Activated T-helper 17 cell treated with anti-CD3 and anti-CD28 coated beads, Interleukin-2, amount 50 U/mL, for 72 hours (primary cell): Measurements from ENCODE around the gene CD164L2. TPM values are rescaled to one million over a fixed set of nuclear protein-coding genes. Genes with fewer than 3 reads are reported as not detected.

Experiments
- ATAC-seq: fragments of 150-1000 bp; cut with Tn5 transposase; replicated peaks from 2 replicates; pipeline ENCODE4 v1.10.0; 2021; ENCODE audit warnings: mild to moderate bottlenecking, moderate library complexity
- H3K27ac Mint-ChIP-seq: one replicate; pipeline ENCODE4 v1.8.0; 2022; ENCODE audit warnings: mixed read lengths
- H3K27me3 Mint-ChIP-seq: one replicate; pipeline ENCODE4 v1.8.0; 2022; ENCODE audit warnings: mixed read lengths
- H3K36me3 Mint-ChIP-seq: one replicate; pipeline ENCODE4 v1.8.0; 2022; ENCODE audit warnings: low read depth, mild to moderate bottlenecking, mixed read lengths
- H3K4me1 Mint-ChIP-seq: one replicate; pipeline ENCODE4 v1.8.0; 2022; ENCODE audit warnings: mixed read lengths
- H3K4me3 Mint-ChIP-seq: one replicate; pipeline ENCODE4 v1.8.0; 2022; ENCODE audit warnings: mild to moderate bottlenecking, mixed read lengths
- H3K9me3 Mint-ChIP-seq: one replicate; pipeline ENCODE4 v1.8.0; 2022; ENCODE audit warnings: mixed read lengths
- total RNA-seq, 2 donors: library from RNA; stranded (reverse); gene quantifications; one replicate each; pipeline ENCODE4 v1.2.3, GENCODE V29; 2022

CD164L2 gene
- total RNA-seq, 2 donors from 2014 or later: not detected

DNA sequence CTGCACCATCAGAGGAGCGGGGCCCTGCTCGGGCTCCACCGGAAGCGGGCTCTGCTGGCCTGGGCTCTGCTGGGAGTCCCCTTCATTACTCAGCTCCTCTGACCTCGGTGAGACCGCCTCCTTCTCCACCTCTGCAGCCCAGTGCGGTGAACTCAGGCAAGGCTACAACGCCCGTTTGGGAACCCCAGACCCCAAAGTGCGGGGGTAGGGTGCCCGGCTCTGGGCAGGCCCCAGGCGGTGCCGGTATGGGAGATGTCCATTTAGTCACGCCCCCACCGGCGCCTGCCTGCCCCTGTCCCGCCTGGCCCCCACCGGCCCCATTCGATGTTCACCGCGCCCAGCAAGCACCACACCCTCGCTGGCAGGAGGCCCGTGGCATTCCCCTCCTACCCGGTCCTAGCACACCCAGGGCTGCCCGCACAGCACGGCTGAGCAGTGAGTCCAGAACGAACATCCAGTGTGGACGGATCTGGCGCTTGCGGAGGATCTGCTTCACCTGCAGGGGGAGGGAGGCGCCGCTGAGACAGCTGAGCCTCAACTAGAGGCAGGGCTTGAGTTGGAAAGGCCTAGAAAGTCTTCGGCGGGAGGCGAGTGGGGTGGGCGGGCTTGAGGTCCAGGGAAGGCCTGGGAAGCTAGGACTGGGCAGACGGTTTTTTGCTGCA, 26.4 kb downstream of the CD164L2 start:
- Mint-ChIP-seq H3K9me3 (no peaks in the 10 kb centered on the region), H3K27ac (peak overlapping the region; percentile 76), H3K27me3 (no peaks in the 10 kb centered on the region), H3K4me3 (peak overlapping the region; percentile 71), H3K36me3 (no peaks in the 10 kb centered on the region), H3K4me1 (peaks cover 7% of the 10 kb centered on the region)
- peak; percentile 70 for ATAC-seq

DNA sequence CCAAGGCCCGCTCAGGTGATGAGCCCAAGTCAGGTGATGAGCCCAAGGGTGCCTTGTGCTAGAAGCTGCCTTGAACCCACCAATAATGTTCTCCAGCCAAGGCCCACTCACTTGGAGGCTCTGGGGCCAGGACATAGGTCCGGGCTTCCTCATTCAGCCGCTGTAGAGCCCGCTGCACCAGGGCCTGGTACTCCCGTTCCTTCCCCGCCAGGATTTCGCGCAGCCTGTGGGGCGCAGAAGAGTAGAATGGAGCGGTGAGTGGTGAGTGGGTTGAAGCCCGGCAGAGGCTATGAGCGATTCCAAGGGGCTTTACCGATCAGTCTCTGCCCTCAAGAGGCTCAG, 26.9 kb downstream of the CD164L2 start:
- no peak for ATAC-seq
- peak overlapping the region; percentile 65 for H3K27ac Mint-ChIP-seq

GRCh38 chr1:27355683-27356082, 27.4 kb downstream of the CD164L2 start:
- Mint-ChIP-seq H3K9me3 (no peaks in the 10 kb centered on the region), H3K27me3 (no peaks in the 10 kb centered on the region), H3K4me1 (peaks cover 7% of the 10 kb centered on the region), H3K36me3 (no peaks in the 10 kb centered on the region), H3K4me3 (peak overlapping the region; percentile 71), H3K27ac (peak overlapping the region; percentile 12)
- no peak for ATAC-seq

More for the DNA sequence above, 26.9 kb downstream of the CD164L2 start:
- no peaks in the 10 kb centered on the region for H3K36me3 Mint-ChIP-seq
- H3K27me3 Mint-ChIP-seq: no peaks in the 10 kb centered on the region
- H3K4me3 Mint-ChIP-seq: peak overlapping the region; percentile 71
- H3K9me3 Mint-ChIP-seq: no peaks in the 10 kb centered on the region
- peaks cover 7% of the 10 kb centered on the region for H3K4me1 Mint-ChIP-seq

GRCh38 chr1:27353629-27354028, 29.5 kb downstream of the CD164L2 start:
- Mint-ChIP-seq H3K27ac (no peak overlapping the region), H3K9me3 (no peaks in the 10 kb centered on the region), H3K4me3 (no peak overlapping the region), H3K4me1 (no peaks in the 10 kb centered on the region), H3K36me3 (no peaks in the 10 kb centered on the region), H3K27me3 (no peaks in the 10 kb centered on the region)
- ATAC-seq: no peak

- Mint-ChIP-seq H3K9me3 (no peaks in the 10 kb centered on the region), H3K4me3 (no peak overlapping the region), H3K36me3 (no peaks in the 10 kb centered on the region), H3K27ac (no peak overlapping the region), H3K27me3 (no peaks in the 10 kb centered on the region), H3K4me1 (no peaks in the 10 kb centered on the region)
- no peak for ATAC-seq
These were observed 30.0 kb downstream of the CD164L2 start for GRCh38 chr1:27353166-27353565.

DNA sequence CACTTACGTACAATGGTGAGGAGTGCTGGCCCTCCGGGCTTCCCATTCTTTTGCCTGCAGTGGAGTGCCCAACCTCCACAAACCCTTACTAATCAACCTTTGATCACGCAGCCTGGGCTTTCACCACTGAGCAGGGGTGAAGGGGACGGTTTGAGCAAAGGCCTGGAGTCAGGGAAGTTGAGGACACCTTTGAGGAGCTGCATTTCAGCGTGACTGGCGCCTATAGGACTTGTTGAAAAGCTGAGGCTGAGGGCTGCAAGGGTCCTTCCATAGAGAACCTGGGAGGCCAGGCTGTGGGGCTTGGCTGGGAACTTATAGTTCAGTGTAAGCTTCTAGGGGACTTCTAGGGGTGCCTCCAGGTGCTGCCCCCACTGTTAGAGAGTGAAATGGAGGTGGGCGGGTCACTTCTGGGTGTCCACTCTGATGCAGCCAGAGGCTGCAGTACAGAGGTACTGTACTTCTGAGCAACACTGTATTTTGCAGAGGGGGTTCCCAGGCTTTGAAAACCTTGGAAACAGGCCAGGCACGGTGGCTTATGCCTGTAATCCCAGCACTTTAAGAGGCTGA, 31.5 kb downstream of the CD164L2 start:
- ATAC-seq: no peak
- H3K4me1 Mint-ChIP-seq: peaks cover 5% of the 10 kb centered on the region

DNA sequence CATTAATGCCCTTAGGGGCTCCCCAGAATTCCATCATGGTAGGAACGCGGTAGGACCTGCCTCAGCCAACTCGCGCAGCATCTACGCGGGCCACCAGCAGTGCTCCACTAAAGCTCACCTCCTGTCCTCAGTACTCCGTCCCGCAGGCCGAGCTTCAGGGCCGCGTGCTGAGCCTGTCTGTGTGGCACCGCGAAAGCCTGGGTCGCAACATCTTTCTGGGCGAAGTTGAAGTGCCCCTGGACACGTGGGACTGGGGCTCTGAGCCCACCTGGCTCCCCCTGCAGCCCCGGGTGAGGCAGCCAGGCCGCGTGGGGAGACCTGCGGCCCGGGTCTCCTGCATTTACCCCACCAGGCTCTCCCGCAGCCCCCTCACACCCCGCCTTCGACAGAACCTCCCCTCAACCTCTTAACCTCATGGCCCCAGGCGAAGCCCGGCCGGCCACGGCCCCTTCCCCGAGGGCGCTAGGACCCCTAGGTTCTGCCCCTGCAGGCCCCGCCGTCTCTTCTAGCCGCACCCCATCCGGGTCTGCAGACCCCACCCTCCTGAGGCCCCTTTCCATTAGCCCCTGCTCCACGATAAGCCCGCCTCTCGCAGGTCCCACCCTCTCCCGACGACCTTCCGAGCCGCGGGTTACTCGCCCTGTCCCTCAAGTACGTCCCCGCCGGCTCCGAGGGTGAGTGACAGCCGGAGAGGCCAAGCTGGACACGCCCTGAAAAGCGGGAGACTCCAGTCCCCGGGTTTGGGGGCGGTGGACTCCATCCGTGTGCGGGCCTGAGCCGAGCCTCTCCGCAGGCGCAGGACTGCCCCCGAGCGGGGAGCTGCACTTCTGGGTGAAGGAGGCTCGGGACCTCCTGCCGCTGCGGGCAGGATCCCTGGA, 32.2 kb downstream of the CD164L2 start:
- Mint-ChIP-seq H3K4me3 (no peak overlapping the region), H3K36me3 (peaks cover 5% of the 10 kb centered on the region), H3K4me1 (peaks cover 10% of the 10 kb centered on the region), H3K27me3 (no peaks in the 10 kb centered on the region), H3K27ac (no peak overlapping the region), H3K9me3 (no peaks in the 10 kb centered on the region)
- ATAC-seq: no peak

More for the DNA sequence above, 31.5 kb downstream of the CD164L2 start:
- Mint-ChIP-seq H3K27me3 (no peaks in the 10 kb centered on the region), H3K27ac (no peak overlapping the region), H3K4me3 (no peak overlapping the region), H3K36me3 (no peaks in the 10 kb centered on the region), H3K9me3 (no peaks in the 10 kb centered on the region)

DNA sequence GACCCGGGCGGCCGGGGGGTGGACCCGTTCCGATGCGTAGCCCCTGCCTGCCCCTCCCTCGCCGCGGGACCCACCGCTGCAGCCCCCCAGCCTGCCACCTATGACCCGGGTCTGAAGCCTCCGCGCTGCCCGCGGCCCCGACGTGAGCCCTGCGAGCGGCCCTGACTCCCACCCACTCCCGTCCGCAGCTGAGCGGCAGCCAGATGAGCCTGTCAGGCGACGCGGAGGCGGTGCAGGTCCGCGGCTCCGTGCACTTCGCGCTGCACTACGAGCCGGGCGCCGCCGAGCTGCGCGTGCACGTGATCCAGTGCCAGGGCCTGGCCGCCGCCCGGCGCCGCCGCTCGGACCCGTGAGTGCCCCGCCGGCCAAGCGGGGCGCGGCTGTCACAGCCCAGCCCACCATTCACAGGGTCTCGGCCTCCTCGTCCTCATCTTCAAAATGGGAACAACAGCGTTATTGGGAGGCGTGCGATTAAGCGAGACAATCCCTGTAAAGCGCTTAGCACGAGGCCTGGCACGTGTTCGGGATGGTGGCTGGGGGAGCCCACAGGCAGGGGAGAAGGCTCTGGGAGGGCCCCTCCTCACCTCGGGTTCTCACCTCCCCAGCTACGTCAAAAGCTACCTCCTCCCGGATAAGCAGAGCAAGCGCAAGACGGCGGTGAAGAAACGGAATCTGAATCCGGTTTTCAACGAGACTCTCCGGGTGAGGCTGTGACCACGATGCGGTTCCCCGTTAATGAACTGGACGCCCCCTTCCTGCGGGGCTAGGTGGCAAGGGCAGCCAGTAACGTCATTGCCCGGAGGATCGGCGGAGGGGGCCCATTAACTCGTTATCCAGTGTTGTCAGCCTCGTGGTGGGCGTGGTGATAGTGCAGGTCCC, 33.1 kb downstream of the CD164L2 start:
- Mint-ChIP-seq H3K4me1 (peaks cover 11% of the 10 kb centered on the region), H3K4me3 (no peak overlapping the region), H3K27me3 (no peaks in the 10 kb centered on the region), H3K27ac (no peak overlapping the region), H3K36me3 (peaks cover 10% of the 10 kb centered on the region), H3K9me3 (no peaks in the 10 kb centered on the region)
- ATAC-seq: peak; percentile 82

DNA sequence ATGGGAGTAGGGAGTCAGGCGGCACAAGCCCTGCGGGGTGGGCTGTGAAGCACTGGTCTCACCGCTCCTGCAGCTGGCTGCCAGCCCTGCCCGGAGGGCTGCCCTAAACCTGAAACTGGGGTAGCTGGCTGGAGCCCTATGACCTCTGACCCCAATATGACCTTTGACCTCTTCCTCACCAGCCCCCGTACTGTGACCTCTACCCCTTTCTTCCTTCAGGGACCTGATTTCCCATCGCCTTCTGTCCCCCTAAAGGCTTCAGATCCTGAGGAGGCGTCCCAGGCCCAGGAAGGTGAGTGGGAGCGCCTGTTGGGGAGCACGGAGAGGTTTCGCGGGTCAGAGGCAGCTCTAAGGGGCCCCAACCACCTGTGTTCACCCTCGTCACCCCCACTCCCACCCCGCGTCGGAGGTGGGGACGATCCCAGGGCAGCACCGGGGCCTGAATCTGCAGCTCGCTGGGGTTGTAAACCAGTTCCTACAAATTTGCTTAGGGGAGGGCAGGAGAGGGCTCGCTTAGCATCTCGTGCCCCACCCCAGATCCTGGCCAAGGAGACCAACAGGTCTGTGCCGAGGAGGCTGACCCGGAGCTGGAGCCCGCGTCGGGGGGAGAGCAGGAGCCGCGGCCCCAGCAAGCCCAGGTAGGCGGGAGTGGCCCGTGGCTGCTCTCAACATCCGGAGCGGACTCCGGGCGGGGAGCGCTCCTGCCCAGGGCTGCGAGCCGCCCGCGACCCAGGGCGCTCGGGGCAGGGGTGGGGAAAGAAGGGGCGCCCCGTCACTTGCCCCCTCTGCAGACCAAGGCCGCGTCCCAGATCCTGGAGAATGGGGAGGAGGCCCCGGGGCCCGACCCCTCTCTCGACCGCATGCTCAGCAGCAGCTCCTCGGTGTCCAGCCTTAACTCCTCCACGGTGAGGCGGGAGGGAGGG, 34.0 kb downstream of the CD164L2 start:
- no peak overlapping the region for H3K27ac Mint-ChIP-seq
- ATAC-seq: peak; percentile 75
- peaks cover 11% of the 10 kb centered on the region for H3K4me1 Mint-ChIP-seq
- no peaks in the 10 kb centered on the region for H3K27me3 Mint-ChIP-seq
- H3K36me3 Mint-ChIP-seq: peaks cover 10% of the 10 kb centered on the region
- no peaks in the 10 kb centered on the region for H3K9me3 Mint-ChIP-seq
- H3K4me3 Mint-ChIP-seq: peak overlapping the region; percentile 67

GRCh38 chr1:27346991-27347624, 36.0 kb downstream of the CD164L2 start:
- no peaks in the 10 kb centered on the region for H3K27me3 Mint-ChIP-seq
- no peak for ATAC-seq
- H3K4me1 Mint-ChIP-seq: peaks cover 16% of the 10 kb centered on the region
- peak overlapping the region; percentile 47 for H3K27ac Mint-ChIP-seq
- H3K4me3 Mint-ChIP-seq: no peak overlapping the region
- H3K9me3 Mint-ChIP-seq: no peaks in the 10 kb centered on the region
- peaks cover 16% of the 10 kb centered on the region for H3K36me3 Mint-ChIP-seq

GRCh38 chr1:27346357-27346756, 36.8 kb downstream of the CD164L2 start:
- Mint-ChIP-seq H3K27me3 (no peaks in the 10 kb centered on the region), H3K36me3 (peaks cover 16% of the 10 kb centered on the region), H3K4me1 (peaks cover 18% of the 10 kb centered on the region), H3K27ac (no peak overlapping the region), H3K9me3 (no peaks in the 10 kb centered on the region), H3K4me3 (no peak overlapping the region)
- no peak for ATAC-seq

GRCh38 chr1:27345272-27345671, 37.9 kb downstream of the CD164L2 start:
- Mint-ChIP-seq H3K4me3 (peak overlapping the region; percentile 42), H3K27me3 (no peaks in the 10 kb centered on the region), H3K4me1 (peaks cover 27% of the 10 kb centered on the region), H3K36me3 (peaks cover 16% of the 10 kb centered on the region), H3K9me3 (no peaks in the 10 kb centered on the region), H3K27ac (no peak overlapping the region)
- no peak for ATAC-seq

- Mint-ChIP-seq H3K4me3 (peak overlapping the region; percentile 90), H3K36me3 (peaks cover 16% of the 10 kb centered on the region), H3K27ac (peak overlapping the region; percentile 84), H3K27me3 (no peaks in the 10 kb centered on the region), H3K4me1 (peaks cover 38% of the 10 kb centered on the region), H3K9me3 (no peaks in the 10 kb centered on the region)
- ATAC-seq: no peak
These were observed 39.5 kb downstream of the CD164L2 start for GRCh38 chr1:27343639-27344025.
